HCT116 (cell line): ENCODE data around the gene AP1B1. TPM values are rescaled to one million over a fixed set of nuclear protein-coding genes. Genes with fewer than 3 reads are reported as not detected.

Experiments
- ATAC-seq: fragments of 200-7000 bp; cut with Tn5 transposase; 2 replicates; pipeline ENCODE4 v1.9.1; 2020; ENCODE audit warnings: mild to moderate bottlenecking, moderate library complexity
- BruUV-seq: library from RNA; stranded (reverse); fragments of 400-500 nt; replicated peaks from 2 replicates; lab custom pipeline; 2021; lab: Mats Ljungman, UMichigan
- CTCF ChIA-PET: fragments of 300-600 bp; sonication (Branson Sonifier 250); formaldehyde crosslinking; loops from one replicate; lab custom pipeline; 2021; ENCODE audit warnings: antibody characterized with exemption; lab: Charles Lee
- POLR2A ChIA-PET: fragments of 300-600, 350-600 bp; sonication (Branson Sonifier 250); formaldehyde crosslinking; loops from one replicate; lab custom pipeline; 2021; ENCODE audit warnings: antibody characterized with exemption; lab: Charles Lee
- RAD21 ChIA-PET, 2 experiments: fragments of 300-600 bp; sonication (Branson Sonifier 250); formaldehyde crosslinking; loops; one replicate each; lab custom pipeline; 2023; ENCODE audit warnings: low total read pairs in 2 of 2; ENCODE audit not compliant: uncharacterized antibody in 2 of 2, unreplicated experiment in 2 of 2, low non-redundant PET in 1 of 2; lab: Charles Lee
- DNase-seq: peaks from one replicate; pipeline ENCODE4 v3.0.0-alpha.2; 2010; ENCODE audit warnings: low read depth, low spot score
- H2AFZ ChIP-seq: fragments of 200-600 bp; shearing (Covaris generic), sonication (generic); 2 replicates; pipeline ENCODE4 v1.6.1; 2017; ENCODE audit warnings: low read depth, mixed run types, mixed read lengths, antibody characterized with exemption, low read length; ENCODE audit not compliant: poor library complexity, severe bottlenecking
- H3K27ac ChIP-seq: 2 replicates; pipeline ENCODE4 v1.5.1; 2012; ENCODE audit warnings: low read depth, low read length
- H3K27me3 ChIP-seq: fragments of 200-600 bp; sonication (generic); 2 replicates; pipeline ENCODE4 v1.6.1; 2016; ENCODE audit warnings: mixed run types, low read length, mixed read lengths; ENCODE audit not compliant: insufficient read depth
- H3K36me3 ChIP-seq, 2 experiments: fragments of 200-500 bp in 1 of 2; fragments of 200-600 bp in 1 of 2; sonication (Bioruptor generic) in 1 of 2; sonication (generic) in 1 of 2; 2 replicates each; pipeline versions ENCODE4 v1.5.1 to v1.6.1; 2014 to 2016; ENCODE audit warnings: low read length in 2 of 2, inconsistent platforms in 1 of 2, mixed read lengths in 1 of 2, mixed run types in 1 of 2; ENCODE audit not compliant: insufficient read depth in 2 of 2, control insufficient read depth in 1 of 2
- H3K4me1 ChIP-seq, 2 experiments: fragments of 200-600 bp in 1 of 2; sonication (generic) in 1 of 2; 2 replicates each; pipeline versions ENCODE4 v1.5.1 to v1.6.1; 2012 to 2017; ENCODE audit warnings: low read length in 2 of 2, inconsistent platforms in 1 of 2, mild to moderate bottlenecking in 1 of 2, mixed read lengths in 1 of 2, mixed run types in 1 of 2, moderate library complexity in 1 of 2; ENCODE audit not compliant: insufficient read depth in 2 of 2, control insufficient read depth in 1 of 2
- H3K4me2 ChIP-seq: fragments of 200-600 bp; sonication (generic); 2 replicates; pipeline ENCODE4 v1.6.1; 2017; ENCODE audit warnings: mixed run types, low read length, mixed read lengths
- H3K4me3 ChIP-seq, 2 experiments: fragments of 200-600 bp in 1 of 2; sonication (generic) in 1 of 2; replicated peaks in 1 of 2; 2 replicates each; pipeline ENCODE4 v1.5.1; 2011 to 2016; ENCODE audit warnings: low read length in 2 of 2, control low read depth in 1 of 2, low read depth in 1 of 2, mild to moderate bottlenecking in 1 of 2, mixed read lengths in 1 of 2, mixed run types in 1 of 2
- H3K79me2 ChIP-seq: fragments of 200-600 bp; sonication (generic); 2 replicates; pipeline ENCODE4 v1.6.1; 2017; ENCODE audit warnings: mild to moderate bottlenecking, mixed run types, low read length, moderate library complexity, mixed read lengths; ENCODE audit not compliant: insufficient read depth
- H3K9ac ChIP-seq: fragments of 200-600 bp; sonication (generic); 2 replicates; pipeline ENCODE4 v1.6.1; 2016; ENCODE audit warnings: low read length, mixed read lengths
- H3K9me2 ChIP-seq: fragments of 200-600 bp; sonication (generic), shearing (Covaris generic); 2 replicates; pipeline ENCODE4 v1.6.1; 2017; ENCODE audit warnings: mixed run types, mild to moderate bottlenecking, moderate library complexity; ENCODE audit not compliant: insufficient read depth
- H3K9me3 ChIP-seq, 2 experiments: fragments of 200-500 bp in 1 of 2; fragments of 200-600 bp in 1 of 2; sonication (Bioruptor generic) in 1 of 2; sonication (generic) in 1 of 2; 2 replicates each; pipeline ENCODE4 v1.6.1; 2014 to 2017; ENCODE audit warnings: low read length in 2 of 2, mixed read lengths in 2 of 2, inconsistent platforms in 1 of 2, low read depth in 1 of 2, mild to moderate bottlenecking in 1 of 2, mixed run types in 1 of 2, moderate library complexity in 1 of 2; ENCODE audit not compliant: control insufficient read depth in 1 of 2, insufficient read depth in 1 of 2
- H4K20me1 ChIP-seq: fragments of 200-600 bp; sonication (generic), shearing (Covaris generic); 2 replicates; pipeline ENCODE4 v1.6.1; 2017; ENCODE audit warnings: mixed run types, mild to moderate bottlenecking, moderate library complexity; ENCODE audit not compliant: insufficient read depth
- CEBPB ChIP-seq: IDR thresholded peaks from 2 replicates; pipeline ENCODE4 v1.6.1; 2012; ENCODE audit warnings: low read depth
- EZH2 ChIP-seq: fragments of 200-600 bp; sonication (generic); IDR thresholded peaks from 2 replicates; pipeline ENCODE4 v1.6.1; 2017; ENCODE audit warnings: antibody characterized with exemption, mixed run types
- EZH2phosphoT487 ChIP-seq: fragments of 200-600 bp; IDR thresholded peaks from 2 replicates; pipeline ENCODE4 v1.6.1; 2018; ENCODE audit warnings: antibody characterized with exemption, borderline replicate concordance
- MAX ChIP-seq: IDR thresholded peaks from 2 replicates; pipeline ENCODE4 v1.6.1; 2012
- RAD21 ChIP-seq: IDR thresholded peaks from 2 replicates; pipeline ENCODE4 v1.6.1; 2012; ENCODE audit warnings: low read depth, mild to moderate bottlenecking
- REST ChIP-seq: IDR thresholded peaks from 2 replicates; pipeline ENCODE4 v1.6.1; 2012; ENCODE audit warnings: low read depth
- SP1 ChIP-seq: IDR thresholded peaks from 2 replicates; pipeline ENCODE4 v1.6.1; 2012; ENCODE audit warnings: low read depth
- SRF ChIP-seq: IDR thresholded peaks from 2 replicates; pipeline ENCODE4 v1.6.1; 2012; ENCODE audit warnings: low read depth
- YY1 ChIP-seq: IDR thresholded peaks from 2 replicates; pipeline ENCODE4 v1.6.1; 2011; ENCODE audit warnings: low read length, low read depth, moderate library complexity, mild to moderate bottlenecking; ENCODE audit not compliant: insufficient replicate concordance; ENCODE audit errors: extremely low read depth
- ZFX ChIP-seq: fragments of 450-650 bp; IDR thresholded peaks from 2 replicates; pipeline ENCODE4 v1.6.1; 2017
- intact Hi-C: fragments of 100-400 bp; cut with micrococcal nuclease; formaldehyde crosslinking; loops from 2 replicates; pipeline ENCODE4 v1.10.0; 2022
- total RNA-seq: library from RNA; stranded (reverse); gene quantifications from one replicate; pipeline ENCODE4 v1.2.1, GENCODE V29; 2021; ENCODE audit not compliant: unreplicated experiment
- TF ChIP-seq, protein P1 (sequence below): IDR thresholded peaks from 2 replicates; pipeline ENCODE4 v1.6.1; 2012
- TF ChIP-seq, protein P2 (sequence below), 3 experiments: fragments of 200-600 bp in 1 of 3; sonication (generic) in 1 of 3; IDR thresholded peaks in 2 of 3; conservative IDR thresholded peaks in 1 of 3; 2 replicates each; pipeline ENCODE4 v1.5.1; 2012 to 2017; ENCODE audit warnings: low read depth in 2 of 3, low read length in 2 of 3, antibody characterized with exemption in 1 of 3, borderline replicate concordance in 1 of 3, control low read depth in 1 of 3, mild to moderate bottlenecking in 1 of 3, mixed read lengths in 1 of 3, mixed run types in 1 of 3, moderate library complexity in 1 of 3; ENCODE audit not compliant: insufficient read depth in 1 of 3

The AP1B1 gene
- total RNA-seq, 1 experiment from 2014 or later, result 60.4 TPM

DNA sequence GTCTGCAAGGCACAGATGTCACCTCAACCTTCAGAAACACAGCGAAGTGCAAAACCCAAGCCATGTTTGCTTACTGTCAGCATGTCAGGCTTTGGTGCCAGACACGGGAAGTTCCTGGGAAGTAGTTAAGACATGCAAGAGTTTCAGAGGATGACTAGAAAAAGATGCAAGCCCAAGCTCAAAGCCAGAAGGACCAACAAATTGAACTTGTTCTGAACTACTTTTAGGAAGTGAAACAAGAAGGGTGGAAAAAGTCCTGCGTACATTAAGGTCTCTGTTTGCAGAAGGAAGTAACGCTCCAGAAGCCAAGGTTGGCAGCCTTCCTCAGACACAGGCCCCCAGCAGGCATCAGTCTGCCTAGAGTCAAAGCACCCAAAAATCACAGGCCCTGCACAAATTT lies 2.6 kb downstream of the AP1B1 start:
- DNase-seq, result no peak
- POLR2A ChIA-PET, result no interaction called here
- Histone ChIP-seq H3K9ac (no peak overlapping the region), H3K36me3 (peaks cover 0 to 8% of the 10 kb centered on the region in 2 experiments; a peak in 3 of 4 replicates), H3K9me3 (no peaks in the 10 kb centered on the region), H3K79me2 (peaks cover 59% of the 10 kb centered on the region), H3K27me3 (no peaks in the 10 kb centered on the region), H3K4me3 (no peak overlapping the region), H4K20me1 (no peaks in the 10 kb centered on the region), H3K4me1 (peaks cover 3 to 20% of the 10 kb centered on the region in 2 experiments; a peak in 3 of 4 replicates), H3K27ac (no peak overlapping the region), H3K9me2 (no peaks in the 10 kb centered on the region), H2AFZ (no peak overlapping the region), H3K4me2 (no peak overlapping the region)
- RAD21 ChIA-PET, result no interaction called here
- ATAC-seq, result no peak
- intact Hi-C loops, result no loop called here
- CTCF ChIA-PET, result no interaction called here
- no TSS peak for BruUV-seq
- TF ChIP-seq, protein P1, sequence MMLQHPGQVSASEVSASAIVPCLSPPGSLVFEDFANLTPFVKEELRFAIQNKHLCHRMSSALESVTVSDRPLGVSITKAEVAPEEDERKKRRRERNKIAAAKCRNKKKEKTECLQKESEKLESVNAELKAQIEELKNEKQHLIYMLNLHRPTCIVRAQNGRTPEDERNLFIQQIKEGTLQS, result no peak
- TF ChIP-seq, all 23 proteins: peak for 0

GRCh38 chr22:29385151-29385704 lies 3.1 kb downstream of the AP1B1 start:
- TF ChIP-seq, protein P2, sequence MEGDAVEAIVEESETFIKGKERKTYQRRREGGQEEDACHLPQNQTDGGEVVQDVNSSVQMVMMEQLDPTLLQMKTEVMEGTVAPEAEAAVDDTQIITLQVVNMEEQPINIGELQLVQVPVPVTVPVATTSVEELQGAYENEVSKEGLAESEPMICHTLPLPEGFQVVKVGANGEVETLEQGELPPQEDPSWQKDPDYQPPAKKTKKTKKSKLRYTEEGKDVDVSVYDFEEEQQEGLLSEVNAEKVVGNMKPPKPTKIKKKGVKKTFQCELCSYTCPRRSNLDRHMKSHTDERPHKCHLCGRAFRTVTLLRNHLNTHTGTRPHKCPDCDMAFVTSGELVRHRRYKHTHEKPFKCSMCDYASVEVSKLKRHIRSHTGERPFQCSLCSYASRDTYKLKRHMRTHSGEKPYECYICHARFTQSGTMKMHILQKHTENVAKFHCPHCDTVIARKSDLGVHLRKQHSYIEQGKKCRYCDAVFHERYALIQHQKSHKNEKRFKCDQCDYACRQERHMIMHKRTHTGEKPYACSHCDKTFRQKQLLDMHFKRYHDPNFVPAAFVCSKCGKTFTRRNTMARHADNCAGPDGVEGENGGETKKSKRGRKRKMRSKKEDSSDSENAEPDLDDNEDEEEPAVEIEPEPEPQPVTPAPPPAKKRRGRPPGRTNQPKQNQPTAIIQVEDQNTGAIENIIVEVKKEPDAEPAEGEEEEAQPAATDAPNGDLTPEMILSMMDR (IDR thresholded peaks at IDR 0.05 in 2 of 3, conservative IDR thresholded peaks at IDR 0.05 in 1 of 3; ENCODE audit: borderline replicate concordance in 1 of 3, insufficient read depth in 1 of 3, low read depth in 2 of 3, low read length in 2 of 3), result no peak
- TF ChIP-seq EZH2 (no peak), SRF (no peak), SP1 (no peak), REST (no peak), CEBPB (no peak), EZH2phosphoT487 (no peak), YY1 (no peak), ZFX (no peak), RAD21 (no peak), MAX (no peak)
- no peak overlapping the region for H3K9ac ChIP-seq

More at GRCh38 chr22:29385151-29385704, 3.1 kb downstream of the AP1B1 start:
- H3K9me3 ChIP-seq, result no peaks in the 10 kb centered on the region
- ChIA-PET POLR2A (no interaction called here), CTCF (no interaction called here), RAD21 (no interaction called here)
- no TSS peak for BruUV-seq
- H3K4me2 ChIP-seq, result no peak overlapping the region
- H3K79me2 ChIP-seq, result peaks cover 64% of the 10 kb centered on the region
- H3K27ac ChIP-seq, result no peak overlapping the region
- H3K4me1 ChIP-seq, result peaks cover 3 to 25% of the 10 kb centered on the region in 2 experiments; a peak in 3 of 4 replicates
- intact Hi-C loops, result no loop called here
- no peaks in the 10 kb centered on the region for H3K27me3 ChIP-seq
- peaks cover 0 to 8% of the 10 kb centered on the region in 2 experiments; a peak in 3 of 4 replicates for H3K36me3 ChIP-seq
- no peak for ATAC-seq
- H3K9me2 ChIP-seq, result no peaks in the 10 kb centered on the region
- H2AFZ ChIP-seq, result no peak overlapping the region
- no peaks in the 10 kb centered on the region for H4K20me1 ChIP-seq
- H3K4me3 ChIP-seq, result no peak overlapping the region
- DNase-seq, result no peak
